Neural cell (in vitro differentiated cells): Measurements from ENCODE around the gene PEX7.

Experiments used
- CTCF ChIP-seq: fragments of 450-650 bp; IDR thresholded peaks from 2 replicates; pipeline ENCODE4 v1.5.1; 2014; ENCODE audit warnings: antibody characterized with exemption, mild to moderate bottlenecking, moderate library complexity; ENCODE audit not compliant: poor library complexity, severe bottlenecking
- POLR2AphosphoS5 ChIP-seq: IDR thresholded peaks from 2 replicates; pipeline ENCODE4 v1.6.1; 2012
- RAD21 ChIP-seq: fragments of 450-650 bp; conservative IDR thresholded peaks from 2 replicates; pipeline ENCODE4 v1.6.1; 2014; ENCODE audit warnings: antibody characterized with exemption, mild to moderate bottlenecking, moderate library complexity
- REST ChIP-seq: IDR thresholded peaks from 2 replicates; pipeline ENCODE4 v1.6.1; 2012; ENCODE audit warnings: borderline replicate concordance

GRCh38 chr6:136955123-136955522, 132.7 kb downstream of the PEX7 start:
- TF ChIP-seq CTCF (no peak), REST (no peak), POLR2AphosphoS5 (no peak), RAD21 (no peak)
